Mesenteric fat pad (tissue), 1 donor: ENCODE measurements around the gene RAB14. TPM values are rescaled to one million over a fixed set of nuclear protein-coding genes. Genes with fewer than 3 reads are reported as not detected.

Experiments used
- DNase-seq: peaks from one replicate; pipeline ENCODE4 v3.0.0-alpha.2; 2020; ENCODE audit warnings: low spot score
- long read RNA-seq: library from polyadenylated mRNA; unstranded; transcript quantifications from one replicate; pipeline ENCODE4 v2.0.0, GENCODE V29; 2020
- total RNA-seq: library from RNA; stranded (reverse); fragmentation: NEBNext Ultra II Directional; extraction: Animal tissue kit (Norgen Biotek cat#: 25700); gene quantifications from one replicate; pipeline ENCODE4 v1.2.1, GENCODE V29; 2021
- donor health status: DM: yes; HTN: yes; CAD: no.

The RAB14 gene
- 56.9 TPM for total RNA-seq
- long read RNA-seq, full-length matches to known transcripts: 25 of 38 reads
- long read RNA-seq, partial matches to known transcripts: 1 of 38 reads
- long read RNA-seq, other reads (novel, unspliced or antisense): 12 of 38 reads

DNA sequence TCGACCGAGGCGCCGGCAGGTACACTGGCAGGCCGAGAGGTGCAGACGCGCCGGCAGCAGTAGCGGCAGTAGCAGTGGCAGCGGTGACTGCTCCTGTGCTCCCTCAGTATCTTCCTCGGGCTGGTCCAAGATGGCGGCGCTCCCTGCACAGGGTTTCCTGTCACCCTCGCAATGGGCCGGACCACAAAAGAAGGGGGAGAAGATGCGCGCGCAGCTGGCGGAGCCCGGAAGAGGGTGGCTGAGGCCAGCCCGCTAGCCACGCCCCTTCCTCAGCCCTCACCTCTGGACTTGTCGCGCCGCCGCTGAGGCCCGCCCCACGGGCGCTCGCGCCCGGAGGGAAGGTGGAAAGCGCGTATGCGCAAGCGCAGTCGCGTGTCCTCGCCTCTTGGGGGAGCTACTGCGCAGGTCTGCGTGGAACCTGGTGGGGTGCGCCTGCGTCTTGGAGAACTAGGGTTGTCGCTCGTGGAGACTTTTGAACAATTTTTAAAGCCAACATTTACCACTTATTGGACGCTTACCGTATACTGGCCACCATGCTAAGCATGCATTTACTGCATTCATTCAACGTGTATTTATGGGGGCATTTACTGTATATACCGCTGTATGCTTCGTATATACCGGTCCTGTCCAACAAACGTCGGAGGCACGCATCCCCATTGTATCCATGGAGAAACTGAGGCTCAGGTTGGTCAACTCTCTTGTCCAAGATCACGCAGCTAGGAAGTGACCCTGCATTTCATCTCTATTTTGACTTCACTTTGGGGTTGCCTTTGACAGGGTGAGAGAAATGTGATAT, at the start of gene RAB14:
Gene RAB14, minus strand, starts transcription at position 132 of the 796 bp plus-strand sequence. CDS start 8,457 bp downstream, outside the sequence.
- DNase-seq: peak; percentile 100

DNA sequence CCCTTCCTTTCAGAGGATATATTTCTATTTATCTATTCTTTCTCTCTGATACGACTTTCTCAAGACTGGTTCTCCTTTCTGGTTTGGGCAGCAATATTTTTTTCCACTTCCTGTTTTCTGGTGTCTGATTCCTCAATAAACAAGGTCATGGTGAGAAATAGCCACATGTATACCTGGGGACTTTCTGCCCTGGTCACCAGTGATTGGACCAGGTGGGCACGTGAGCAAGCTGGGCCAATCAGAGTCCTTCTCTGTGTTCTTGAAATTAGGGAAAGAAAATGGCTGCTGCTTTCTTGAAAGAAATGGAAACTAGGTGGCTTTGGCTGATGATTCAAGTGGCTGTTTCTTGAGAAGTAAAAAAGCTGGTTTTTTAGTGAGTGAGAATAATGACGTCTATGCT, 47.9 kb upstream of the RAB14 start:
- no peak for DNase-seq

DNA sequence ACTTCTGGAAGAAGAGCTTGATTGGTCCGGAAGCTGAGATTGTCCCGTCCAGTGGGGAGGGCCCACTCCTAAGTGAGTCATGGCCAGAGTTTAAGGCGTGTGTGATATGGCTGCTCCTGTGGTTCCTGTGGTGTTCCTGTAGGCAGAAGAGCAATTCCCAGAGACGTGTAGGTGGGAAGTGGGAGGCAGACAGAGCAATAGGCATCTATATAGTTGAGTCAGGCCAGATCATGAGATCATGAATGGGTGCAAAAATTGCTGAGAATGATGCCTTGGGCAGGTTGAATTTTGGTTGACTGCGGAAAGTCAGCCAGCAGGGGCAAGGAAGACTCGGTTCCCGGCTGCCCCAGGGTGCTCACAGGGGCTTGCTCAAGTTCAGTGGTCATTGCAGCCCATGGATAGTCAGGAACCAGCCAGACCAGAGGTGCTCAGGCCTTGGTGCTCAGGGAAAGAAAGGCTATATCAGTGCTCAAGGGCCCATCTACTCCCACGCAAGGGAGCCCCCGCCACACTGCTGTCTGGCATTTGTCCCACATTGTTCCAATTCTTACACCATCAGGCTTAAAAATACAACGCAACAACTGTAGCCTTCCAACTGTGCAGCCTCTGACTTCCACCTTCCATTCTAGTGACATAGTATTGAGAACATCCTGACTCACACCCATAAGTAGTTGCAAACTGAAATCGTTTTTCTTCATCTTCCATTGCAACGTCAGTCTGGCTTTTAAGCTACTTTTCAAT, 45.3 kb upstream of the RAB14 start:
- DNase-seq: no peak

DNA sequence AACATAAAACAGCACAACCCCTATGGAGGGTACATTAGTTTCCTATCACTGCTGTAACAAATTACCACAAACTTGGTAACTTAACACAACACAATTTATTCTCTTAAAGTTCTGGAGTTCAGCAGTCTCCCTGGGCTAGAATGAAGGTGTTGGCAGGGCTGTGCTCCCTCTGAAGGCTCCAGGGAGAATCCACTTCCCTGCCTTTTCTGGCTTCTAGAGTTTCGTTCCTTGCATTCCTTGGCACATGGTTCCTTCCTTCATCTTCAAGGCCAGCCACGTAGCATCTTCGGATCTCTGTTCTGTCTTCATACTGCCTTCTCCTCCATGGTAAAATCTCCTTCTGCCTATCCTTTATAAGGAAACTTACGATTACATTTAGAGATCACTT, 41.3 kb upstream of the RAB14 start:
- no peak for DNase-seq

DNA sequence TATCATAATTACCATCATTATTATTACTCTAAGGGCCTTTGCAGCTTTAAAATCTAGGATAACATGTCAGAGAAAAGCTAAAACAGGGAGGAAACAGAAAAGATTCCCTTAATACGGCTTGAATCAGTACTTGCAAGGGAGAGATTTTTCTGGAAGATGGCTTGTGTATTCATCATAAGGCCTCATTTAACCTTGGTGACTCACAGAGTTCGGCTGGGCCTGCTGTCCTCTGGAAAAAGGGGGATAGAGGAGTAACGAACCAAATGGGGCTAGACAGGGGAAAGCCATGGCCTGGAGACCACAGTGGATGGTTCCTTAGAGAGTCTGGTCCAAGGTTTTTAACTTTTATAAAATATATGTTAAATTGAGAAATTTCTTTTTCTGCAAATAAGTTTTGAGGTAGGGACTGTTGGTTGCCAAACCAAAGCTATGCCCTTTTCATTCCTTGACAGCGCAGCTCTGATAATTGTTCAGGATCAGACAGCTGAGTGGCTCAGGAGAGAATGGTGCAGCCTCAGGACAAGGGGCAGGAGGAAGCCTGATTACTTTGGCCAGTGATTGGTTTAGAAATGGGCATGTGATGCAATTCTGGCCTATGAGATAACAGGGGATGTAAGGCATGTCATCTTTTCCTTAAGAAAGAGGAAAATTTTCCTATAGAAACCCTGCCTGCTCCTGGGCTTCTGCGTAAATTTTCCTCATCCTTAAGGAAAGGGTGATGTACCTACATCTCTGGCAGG, 40.7 kb upstream of the RAB14 start:
- DNase-seq: no peak

DNA sequence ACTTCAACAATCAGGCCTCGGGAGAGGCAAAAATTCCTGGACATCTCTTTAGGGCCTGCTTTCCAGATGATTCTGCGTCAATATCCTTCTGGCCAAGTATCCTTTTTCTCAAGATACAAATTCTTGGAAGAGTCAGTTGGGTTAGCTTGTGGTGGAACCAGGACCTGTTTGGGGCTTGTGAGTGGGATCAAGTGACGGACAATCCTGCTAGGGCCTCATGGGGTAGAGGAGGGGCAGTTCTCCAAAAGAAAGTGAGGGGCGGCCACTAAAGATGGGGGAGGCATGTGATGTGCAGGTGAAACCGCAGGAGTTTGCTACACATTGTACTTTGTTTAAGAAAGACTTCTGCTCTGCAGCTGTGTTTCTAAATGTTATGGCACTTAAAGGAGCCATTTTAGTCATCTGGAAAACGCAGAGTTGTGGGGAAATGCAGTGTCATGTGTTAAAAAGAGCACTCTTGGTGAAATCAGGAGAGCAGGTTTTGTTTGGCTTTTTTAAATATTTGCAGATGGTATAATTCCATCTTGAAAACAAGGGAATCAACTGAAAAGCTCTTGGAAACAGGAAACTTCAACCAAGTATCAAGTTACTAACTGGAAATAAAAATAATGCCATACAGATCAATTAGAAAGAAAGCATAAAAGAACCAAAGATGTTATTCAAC, 38.9 kb upstream of the RAB14 start:
- DNase-seq: no peak

DNA sequence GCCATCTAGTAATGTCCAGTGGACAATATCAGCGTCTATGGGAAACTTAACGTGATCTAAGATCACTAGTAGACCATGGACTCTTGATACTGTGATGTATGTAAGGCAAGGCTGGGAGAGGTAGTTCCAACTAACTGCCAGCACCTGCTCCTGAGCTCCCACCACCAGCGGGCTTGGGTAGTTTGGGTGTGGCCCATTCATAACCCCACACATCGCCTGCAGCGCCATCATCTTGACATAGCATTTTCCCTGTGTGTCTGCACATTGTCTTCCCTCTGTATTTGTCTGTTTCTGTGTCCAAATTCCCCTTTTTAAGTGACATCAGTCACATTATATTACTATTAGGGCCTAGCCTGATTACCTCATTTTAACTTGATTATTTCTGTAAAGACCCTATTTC, 38.2 kb upstream of the RAB14 start:
- DNase-seq: no peak

DNA sequence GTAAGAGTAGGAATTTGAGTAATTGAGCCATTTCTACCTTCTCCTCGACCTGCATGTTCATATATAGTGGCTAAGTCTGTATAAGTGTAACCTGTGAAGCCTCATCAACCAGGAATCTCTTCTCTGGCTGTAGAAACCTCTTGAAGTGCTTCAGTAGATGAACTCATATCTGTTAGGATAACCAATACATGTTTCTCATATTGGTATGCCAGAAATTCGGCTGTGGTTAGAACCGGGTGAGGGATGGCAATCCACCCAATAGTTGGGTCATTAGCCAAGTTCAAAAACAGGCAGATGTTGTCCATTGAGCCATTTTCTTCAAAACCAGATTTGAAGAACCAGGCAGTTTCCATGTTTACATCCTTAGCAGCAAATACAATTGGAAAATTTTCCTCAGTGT, 37.4 kb upstream of the RAB14 start:
- no peak for DNase-seq

DNA sequence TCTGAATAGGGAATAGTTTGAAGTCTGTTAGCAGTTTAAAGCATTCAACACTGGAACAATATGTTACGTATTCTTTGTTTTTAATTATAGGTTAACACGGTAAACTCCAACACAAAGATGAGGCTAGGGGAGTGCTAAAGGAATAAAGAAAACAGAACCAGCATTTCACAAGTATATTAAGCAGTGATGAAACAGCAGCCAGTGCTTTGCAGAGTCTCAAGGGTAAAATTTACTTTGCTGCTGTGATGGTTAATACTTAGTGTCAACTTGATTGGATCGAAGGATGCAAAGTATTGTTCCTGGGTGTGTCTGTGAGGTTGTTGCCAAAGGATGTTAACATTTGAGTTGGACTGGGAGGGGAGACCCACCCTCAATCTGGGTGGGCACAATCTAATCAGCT, 36.2 kb upstream of the RAB14 start:
- no peak for DNase-seq

DNA sequence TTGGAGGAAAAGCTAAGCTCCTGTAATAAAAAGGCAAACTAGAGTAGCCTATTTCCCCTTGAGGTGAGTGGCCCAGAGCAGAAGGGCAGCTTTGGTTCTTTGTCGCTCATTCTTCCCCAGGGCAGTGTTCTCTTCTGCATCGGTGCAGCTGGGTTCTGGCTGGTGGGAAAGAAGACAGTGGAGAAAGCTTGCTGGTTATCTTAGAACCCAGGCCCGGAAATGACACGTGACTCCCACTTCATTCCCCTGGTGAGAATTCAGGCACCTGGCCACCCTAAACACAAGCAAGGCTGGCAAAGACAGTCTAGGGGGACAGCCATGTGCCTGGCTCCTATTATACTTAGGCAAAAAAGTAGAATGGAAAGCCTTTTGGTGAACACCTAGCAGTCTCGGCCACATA, 33.8 kb upstream of the RAB14 start:
- no peak for DNase-seq

DNA sequence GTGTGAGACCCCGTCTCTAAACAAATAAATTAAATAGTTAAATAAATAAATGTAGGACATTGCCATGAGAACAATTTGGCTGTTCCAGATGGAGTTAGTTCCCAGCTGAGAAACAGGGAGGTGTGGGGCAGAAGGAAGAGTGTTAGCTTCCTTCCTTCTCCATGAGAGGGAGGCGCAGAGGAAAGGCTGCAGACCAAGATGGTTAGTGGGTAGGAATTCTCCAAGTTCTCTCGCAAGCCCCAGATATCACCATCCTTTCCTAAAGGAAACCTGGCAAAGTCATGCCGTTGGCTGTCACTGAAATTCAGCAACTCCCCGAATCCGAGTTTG, 33.1 kb upstream of the RAB14 start:
- DNase-seq: no peak

DNA sequence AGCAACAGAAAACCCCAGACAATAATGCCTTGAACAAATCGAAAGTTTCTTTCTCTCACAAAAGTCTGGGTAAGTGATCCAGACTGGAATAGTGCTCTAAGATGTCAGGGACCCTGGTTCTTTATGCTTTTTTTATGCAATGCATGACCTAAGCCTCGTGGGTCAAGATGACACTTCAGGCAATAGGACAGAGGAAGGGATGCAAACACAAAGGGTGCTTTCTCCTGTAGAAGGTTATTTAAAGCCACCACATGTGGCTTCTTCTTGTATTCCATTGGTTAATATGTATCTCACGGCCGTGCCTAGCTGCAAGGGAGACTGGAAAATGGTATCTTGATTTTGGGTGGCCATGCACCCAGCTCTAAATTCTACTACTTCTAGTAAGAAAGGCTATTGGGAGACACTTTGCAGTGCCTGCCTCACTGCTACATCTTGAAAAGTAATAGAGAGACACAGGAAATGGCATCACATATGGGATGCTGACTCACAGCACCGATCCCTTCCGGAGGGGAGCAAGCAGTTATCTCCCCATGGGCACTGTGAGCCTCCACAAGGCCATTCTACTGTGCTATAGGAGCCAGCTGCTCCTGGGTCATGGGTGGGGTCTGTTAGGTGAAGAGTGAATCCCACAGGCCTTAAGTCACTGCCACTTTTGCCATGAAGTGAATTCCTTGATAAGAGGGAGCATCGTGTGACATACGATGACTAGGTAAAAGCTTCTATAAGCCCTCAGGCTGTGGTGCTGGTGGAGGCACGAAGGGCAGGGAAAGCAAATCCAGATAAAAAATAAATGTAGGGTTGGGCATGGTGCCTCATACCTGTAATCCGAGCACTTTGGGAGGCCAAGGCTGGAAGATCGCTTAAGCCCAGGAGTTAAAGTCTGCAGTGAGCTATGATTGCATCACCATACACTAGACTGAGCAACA, 32.5 kb upstream of the RAB14 start:
- no peak for DNase-seq

DNA sequence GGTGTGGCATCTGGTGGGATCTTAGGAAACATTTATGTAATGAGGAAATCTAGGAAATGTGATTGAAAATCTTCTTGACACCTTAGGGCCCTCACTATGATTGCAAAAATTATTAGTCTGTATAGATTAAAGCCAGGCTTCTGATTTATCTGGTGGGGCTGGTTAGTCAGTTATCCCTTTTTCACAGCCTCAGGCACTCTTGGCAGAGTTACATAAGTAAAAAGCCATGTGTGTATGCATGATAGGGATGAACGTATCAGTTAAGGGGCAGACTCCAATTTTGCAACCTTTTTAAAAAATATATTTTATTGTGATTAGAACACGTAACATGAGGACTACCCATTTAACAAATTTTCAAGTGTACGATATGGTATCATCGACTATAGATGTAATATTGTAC, 30.6 kb upstream of the RAB14 start:
- no peak for DNase-seq

DNA sequence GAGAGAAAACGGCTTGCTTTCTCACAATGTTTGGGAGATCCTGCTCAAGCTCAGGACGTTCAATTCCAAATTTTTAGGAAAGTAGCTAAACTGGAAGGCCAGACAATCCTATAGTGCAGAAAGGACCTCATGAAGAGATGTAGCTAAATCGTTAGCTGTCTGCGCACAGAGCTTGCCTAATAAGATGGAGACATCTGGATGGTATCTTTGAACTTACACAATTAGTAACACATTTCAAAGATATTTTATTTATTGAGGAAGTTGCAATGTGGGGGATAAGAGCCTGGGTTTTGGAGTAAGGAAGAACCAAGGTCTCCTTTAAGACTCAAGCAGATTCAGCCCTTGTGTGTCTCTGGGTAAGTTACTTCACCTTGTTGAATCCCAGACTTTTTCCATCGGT, 28.6 kb upstream of the RAB14 start:
- DNase-seq: no peak

DNA sequence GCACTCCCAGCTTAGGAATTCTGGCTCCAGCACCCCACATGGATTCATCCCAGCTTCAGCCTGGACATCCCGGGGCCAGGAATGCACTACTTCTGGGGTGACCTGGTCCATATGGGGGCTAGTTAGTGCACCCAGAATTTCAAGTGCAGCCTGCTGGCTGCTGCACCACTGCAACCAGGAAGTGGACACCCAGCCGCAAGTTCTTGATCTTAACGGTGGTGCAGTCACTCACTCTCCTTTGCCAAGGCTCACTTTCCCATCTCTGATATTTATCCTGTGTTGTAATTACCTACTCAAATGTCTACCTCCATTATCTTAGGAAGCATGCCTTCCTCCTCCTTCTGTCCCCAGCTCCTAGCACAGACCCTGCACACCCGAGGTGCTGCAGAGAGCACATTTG, 26.2 kb upstream of the RAB14 start:
- no peak for DNase-seq

DNA sequence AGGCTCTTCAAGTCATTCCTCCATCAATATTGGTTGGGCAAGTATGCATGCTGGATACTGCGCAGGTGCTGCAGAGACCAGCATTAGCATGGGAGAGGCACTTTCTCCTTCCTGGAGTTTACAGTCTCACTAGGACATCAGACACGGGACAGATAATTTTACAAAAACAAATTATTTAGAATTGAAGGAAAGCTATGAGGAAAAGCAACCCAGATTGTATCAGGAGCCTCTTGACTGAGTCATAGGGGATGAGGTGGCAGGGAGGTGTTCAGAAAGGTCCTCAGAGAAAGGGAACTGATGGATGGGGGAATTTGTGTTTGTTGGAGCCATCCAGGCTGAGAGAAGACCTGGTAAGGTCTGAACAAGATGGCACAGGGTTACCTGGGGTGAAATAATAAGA, 24.5 kb upstream of the RAB14 start:
- DNase-seq: no peak

DNA sequence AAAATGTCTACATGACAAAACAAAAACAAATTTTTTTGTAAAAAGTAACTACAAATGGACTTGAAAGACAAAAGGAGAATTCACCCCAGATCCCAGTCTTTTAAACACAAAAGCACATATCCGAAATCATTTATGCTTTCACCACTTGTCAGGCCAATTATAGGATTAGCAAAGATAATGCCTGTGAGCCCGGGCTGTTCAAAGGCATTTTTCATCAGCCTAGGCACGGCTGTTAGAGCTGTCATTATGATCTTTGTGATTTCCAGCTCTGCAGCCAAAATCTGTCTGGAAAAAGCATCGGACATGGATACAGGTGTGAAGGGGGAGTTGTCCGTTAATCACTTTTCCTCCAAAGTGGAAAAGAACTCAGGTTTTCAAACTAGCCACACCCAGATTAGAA, 23.6 kb upstream of the RAB14 start:
- no peak for DNase-seq

DNA sequence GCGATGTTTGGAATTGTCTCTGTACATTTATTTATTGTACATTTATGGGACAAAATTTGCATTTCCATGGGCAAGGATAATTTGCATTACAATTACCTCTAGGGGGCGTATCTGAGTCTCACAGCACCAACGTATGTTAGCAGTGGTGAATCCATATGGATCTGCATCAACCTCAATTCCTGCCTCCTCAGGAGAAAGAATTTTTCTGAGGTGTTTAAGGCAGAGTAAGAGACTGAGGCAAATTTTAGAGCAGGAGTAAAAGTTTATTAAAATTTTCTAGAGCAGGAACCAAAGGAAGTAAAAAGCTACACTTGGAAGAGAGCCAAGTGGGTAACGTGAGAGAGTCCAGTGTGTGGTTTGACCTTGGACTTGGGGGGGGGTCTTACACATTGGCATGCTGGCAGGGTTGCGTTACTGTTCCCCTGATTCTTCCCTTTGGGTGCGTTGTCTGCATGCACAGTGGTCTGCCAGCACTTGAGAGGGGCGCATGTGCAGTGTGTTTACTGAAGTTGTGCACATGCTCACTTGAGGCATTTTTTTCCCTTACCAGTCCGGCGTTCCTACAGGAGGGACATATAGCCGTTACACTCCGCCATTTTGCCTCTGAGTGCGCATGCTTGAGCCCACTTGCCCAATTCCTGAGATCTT, 21.0 kb upstream of the RAB14 start:
- DNase-seq: no peak

DNA sequence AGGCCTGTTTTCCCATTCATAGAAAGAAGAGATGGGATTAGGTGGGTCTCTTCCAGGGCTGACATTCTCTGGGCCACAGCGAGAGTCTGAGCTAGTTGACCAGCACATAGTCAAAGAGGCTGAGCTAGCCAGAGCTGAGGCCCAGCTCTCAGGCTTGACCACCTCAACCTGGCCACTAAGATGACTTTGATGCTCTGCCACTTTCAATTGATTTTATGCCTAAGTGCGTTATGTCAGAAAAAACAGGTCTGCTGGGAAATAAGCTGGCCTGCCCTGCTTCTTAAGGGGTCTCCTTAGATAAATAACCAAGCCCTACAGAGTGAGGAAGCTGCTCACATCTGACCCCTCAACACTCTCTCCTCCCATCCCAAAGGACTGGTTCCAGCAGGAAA, 20.0 kb upstream of the RAB14 start:
- DNase-seq: no peak
